ENCODE measurements around the gene S100A12.

DNA sequence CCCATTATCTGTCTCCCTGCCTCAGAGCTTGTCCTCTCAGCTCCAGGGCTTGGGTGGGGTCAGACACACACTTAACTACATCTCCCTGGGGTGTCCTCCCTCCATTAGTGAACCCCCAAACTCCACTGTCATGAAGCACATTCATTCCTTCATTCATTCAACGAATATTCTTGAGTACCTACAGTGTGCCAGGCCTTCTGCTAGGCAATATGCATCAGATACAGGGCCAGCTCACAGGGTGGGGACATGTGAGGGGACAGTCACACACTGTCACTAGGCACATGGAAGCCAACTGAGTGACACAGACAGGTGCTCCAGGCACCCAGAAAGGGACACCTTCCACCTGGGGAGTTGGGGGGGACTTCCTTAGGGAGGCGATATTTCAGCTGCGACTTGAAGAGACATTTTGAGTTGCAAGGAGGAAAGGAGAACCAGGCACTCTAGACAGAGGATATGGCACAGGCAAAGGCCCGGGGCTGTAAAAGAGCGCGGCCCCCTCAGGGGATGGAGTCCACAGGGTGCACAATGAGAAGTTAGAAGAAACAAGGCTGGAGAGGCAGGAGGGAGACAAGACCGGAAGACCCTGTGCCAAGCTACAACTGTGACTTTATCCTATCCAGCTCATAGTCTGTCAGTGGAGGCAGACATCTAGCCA is 24.1 kb upstream of the S100A12 start:
- TF ChIP-seq, protein P1, sequence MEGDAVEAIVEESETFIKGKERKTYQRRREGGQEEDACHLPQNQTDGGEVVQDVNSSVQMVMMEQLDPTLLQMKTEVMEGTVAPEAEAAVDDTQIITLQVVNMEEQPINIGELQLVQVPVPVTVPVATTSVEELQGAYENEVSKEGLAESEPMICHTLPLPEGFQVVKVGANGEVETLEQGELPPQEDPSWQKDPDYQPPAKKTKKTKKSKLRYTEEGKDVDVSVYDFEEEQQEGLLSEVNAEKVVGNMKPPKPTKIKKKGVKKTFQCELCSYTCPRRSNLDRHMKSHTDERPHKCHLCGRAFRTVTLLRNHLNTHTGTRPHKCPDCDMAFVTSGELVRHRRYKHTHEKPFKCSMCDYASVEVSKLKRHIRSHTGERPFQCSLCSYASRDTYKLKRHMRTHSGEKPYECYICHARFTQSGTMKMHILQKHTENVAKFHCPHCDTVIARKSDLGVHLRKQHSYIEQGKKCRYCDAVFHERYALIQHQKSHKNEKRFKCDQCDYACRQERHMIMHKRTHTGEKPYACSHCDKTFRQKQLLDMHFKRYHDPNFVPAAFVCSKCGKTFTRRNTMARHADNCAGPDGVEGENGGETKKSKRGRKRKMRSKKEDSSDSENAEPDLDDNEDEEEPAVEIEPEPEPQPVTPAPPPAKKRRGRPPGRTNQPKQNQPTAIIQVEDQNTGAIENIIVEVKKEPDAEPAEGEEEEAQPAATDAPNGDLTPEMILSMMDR (IDR thresholded peaks at IDR 0.05) = no peak
- TF ChIP-seq EP300 (IDR thresholded peaks at IDR 0.05) = no peak
